Measurements from ENCODE around the gene CEACAM1.

- TF ChIP-seq CTCF (conservative IDR thresholded peaks at IDR 0.05; ENCODE audit: low read depth, low read length) (no peak), EZH2 (IDR thresholded peaks at IDR 0.05; ENCODE audit: low read length, unreplicated experiment) (no peak)
Observed at GRCh38 chr19:42531313-42531712, 3.0 kb upstream of the CEACAM1 start.
